ENCODE measurements around the gene PGAP6. TPM values are rescaled to one million over a fixed set of nuclear protein-coding genes. Genes with fewer than 3 reads are reported as not detected.

The PGAP6 gene
- total and polyA plus RNA-seq, 2 of the 8 experiments (the other 6 are each of a cell fraction or from before 2014, with no cell fraction given), result 86.8 to 364 TPM

DNA sequence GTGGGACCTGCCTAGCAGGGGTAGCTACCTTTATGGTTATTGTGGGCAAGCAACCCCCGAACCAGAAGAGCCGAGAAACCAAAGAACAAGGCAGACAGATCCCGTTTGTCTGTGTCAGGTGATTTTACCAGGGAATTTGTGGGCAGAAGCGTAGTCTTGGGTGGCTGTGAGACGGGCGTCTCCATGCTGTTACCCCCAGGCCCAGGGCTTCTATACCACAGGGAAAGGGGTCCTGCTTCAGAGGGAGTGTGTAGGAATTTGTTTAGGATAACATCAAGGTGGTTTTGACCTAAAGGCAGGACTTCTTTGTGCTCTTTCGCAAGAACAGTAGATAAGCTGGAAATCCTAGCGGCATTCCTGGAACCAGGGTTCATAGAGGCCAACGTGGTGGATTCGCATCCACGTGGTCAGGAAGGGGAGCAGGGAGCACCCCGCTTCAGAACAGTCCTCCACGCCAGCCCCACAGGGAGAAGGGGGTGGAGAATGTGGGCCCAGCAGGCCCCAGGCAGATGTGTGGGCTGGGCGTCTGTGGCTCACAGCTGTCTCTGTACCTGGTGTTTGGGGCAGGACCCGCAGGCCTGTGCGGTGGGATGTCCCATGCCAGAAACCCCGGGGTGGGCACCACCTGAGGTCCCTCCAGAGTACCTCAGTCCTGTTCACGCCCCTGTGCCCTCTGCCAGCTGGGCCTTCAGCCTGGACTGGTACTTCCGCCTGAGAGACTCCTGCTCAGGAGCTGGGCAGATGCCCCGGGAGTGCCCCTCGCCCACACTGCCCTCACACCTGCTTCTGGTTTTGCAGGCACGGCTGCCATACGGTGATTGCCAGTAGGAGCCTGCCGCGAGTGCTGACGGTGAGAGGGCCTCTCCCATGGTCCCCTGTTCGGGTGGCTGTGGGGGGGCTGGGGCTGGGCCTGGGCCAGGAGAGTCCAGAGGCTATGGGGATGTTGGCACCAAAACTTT lies 24.0 kb upstream of the PGAP6 start:
- no peak overlapping the region for H4K5ac ChIP-seq (ENCODE audit: insufficient read length, low read depth, low read length)
- no peak for TF ChIP-seq CEBPB (IDR thresholded peaks at IDR 0.05; ENCODE audit: low read depth, low read length)
- TF ChIP-seq BCL11A (IDR thresholded peaks at IDR 0.05; ENCODE audit: low read depth in 2 of 2, low read length in 2 of 2), result no peak
- no peak for TF ChIP-seq TAF7 (optimal IDR thresholded peaks at IDR 0.05; ENCODE audit: borderline replicate concordance, low read depth, low read length)
- no peak for TF ChIP-seq EZH2 (IDR thresholded peaks at IDR 0.05; ENCODE audit: low read depth, low read length, severe bottlenecking)
- TF ChIP-seq RNF2 (IDR thresholded peaks at IDR 0.05; ENCODE audit: borderline replicate concordance, low read depth, low read length, missing control alignments, poor library complexity, severe bottlenecking), result no peak
- no peak for TF ChIP-seq GTF2F1 (IDR thresholded peaks at IDR 0.05; ENCODE audit: borderline replicate concordance, low read depth, low read length)
- TF ChIP-seq KDM1A (IDR thresholded peaks at IDR 0.05; ENCODE audit: borderline replicate concordance, low read length), result no peak
- TF ChIP-seq, protein P1, sequence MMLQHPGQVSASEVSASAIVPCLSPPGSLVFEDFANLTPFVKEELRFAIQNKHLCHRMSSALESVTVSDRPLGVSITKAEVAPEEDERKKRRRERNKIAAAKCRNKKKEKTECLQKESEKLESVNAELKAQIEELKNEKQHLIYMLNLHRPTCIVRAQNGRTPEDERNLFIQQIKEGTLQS (IDR thresholded peaks at IDR 0.05; ENCODE audit: insufficient read depth, low read depth, low read length), result no peak
- no peaks in the 10 kb centered on the region for H4K20me1 ChIP-seq (replicated peaks in 1 of 2; ENCODE audit: control insufficient read depth in 1 of 2, insufficient read depth in 2 of 2, low read length in 2 of 2)
- H2BK20ac ChIP-seq (ENCODE audit: low read length), result no peak overlapping the region
- peak overlapping the region in 1 of 4 experiments; percentile 10; a peak in 1 of 7 replicates for H3K9ac ChIP-seq (replicated peaks in 1 of 4; ENCODE audit: extremely low read depth in 1 of 4, low read depth in 3 of 4, low read length in 3 of 4)
- H3K56ac ChIP-seq (replicated peaks; ENCODE audit: insufficient read length, low read depth, low read length), result no peak overlapping the region
- H3K18ac ChIP-seq (ENCODE audit: extremely low read depth, low read length), result no peak overlapping the region
- H2BK15ac ChIP-seq (ENCODE audit: low read length), result no peak overlapping the region
- FAIRE-seq (no peak), DNase-seq (ENCODE audit: low read depth in 1 of 2, low spot score in 2 of 2) (no peak)
- H3K4me2 ChIP-seq (ENCODE audit: insufficient read depth in 1 of 2, low read depth in 2 of 2, low read length in 2 of 2), result no peak overlapping the region
- no peaks in the 10 kb centered on the region for H3K4me1 ChIP-seq (replicated peaks in 1 of 4; ENCODE audit: control insufficient read depth in 3 of 4, insufficient read depth in 4 of 4, low read length in 3 of 4)
- H3K14ac ChIP-seq (ENCODE audit: insufficient read length), result no peak overlapping the region
- H3K79me1 ChIP-seq (ENCODE audit: low read depth, low read length), result no peaks in the 10 kb centered on the region
- H2AK5ac ChIP-seq (ENCODE audit: low read depth, low read length), result no peak overlapping the region
- no peaks in the 10 kb centered on the region for H3K9me3 ChIP-seq (ENCODE audit: insufficient read depth in 2 of 2, low read depth in 1 of 2, low read length in 1 of 2)
- no peaks in the 10 kb centered on the region; the same call in 1 of the 2 replicates for H3K23me2 ChIP-seq (ENCODE audit: low read depth, low read length)
- no peak overlapping the region for H3K23ac ChIP-seq (ENCODE audit: insufficient read length)
- ChIA-PET POLR2A (ENCODE audit: partially characterized antibody) (interaction anchor here (0.9 to 3.2 kb wide), 6 partner anchors 8 to 137 kb away, joined by 3 to 13 read pairs (median 6); no protein-coding TSS in a partner anchor), CTCF (ENCODE audit: partially characterized antibody) (interaction anchor here (0.8 to 2.9 kb wide), 2 partner anchors 15 to 82 kb away, joined by 3 to 11 read pairs; no protein-coding TSS in a partner anchor)
- no peak overlapping the region for H4K91ac ChIP-seq (replicated peaks; ENCODE audit: insufficient read length, low read length)
- H3K36me3 ChIP-seq (ENCODE audit: control insufficient read depth in 2 of 4, insufficient read depth in 4 of 4, low read length in 3 of 4), result peaks cover 0 to 3% (median under 1%) of the 10 kb centered on the region in 4 experiments; a peak in 1 of 8 replicates
- H4K8ac ChIP-seq (ENCODE audit: extremely low read depth, insufficient read depth, low read length), result no peak overlapping the region
- 89% methylated on average over 27 of the region's 27 CpGs; no CpG with 5 or more reads in 1 of the 2 experiments for WGBS, 2 experiments (ENCODE audit: extremely low coverage in 1 of 2, insufficient coverage in 1 of 2, insufficient read length in 1 of 2, insufficient replicate concordance in 2 of 2, low coverage in 1 of 2, low lambda C conversion rate in 2 of 2, missing lambda C conversion rate in 1 of 2)
- H2BK5ac ChIP-seq (ENCODE audit: low read depth, low read length), result no peak overlapping the region
- no peak overlapping the region for H2BK120ac ChIP-seq (replicated peaks; ENCODE audit: low read depth, low read length)
- H2AFZ ChIP-seq (ENCODE audit: low read length), result no peak overlapping the region
- H2BK12ac ChIP-seq (ENCODE audit: low read depth, low read length), result no peak overlapping the region
- H3K79me2 ChIP-seq (ENCODE audit: control insufficient read depth in 1 of 2, insufficient read depth in 2 of 2, low read length in 2 of 2), result no peaks in the 10 kb centered on the region
- H3K27me3 ChIP-seq (replicated peaks in 1 of 4; ENCODE audit: control insufficient read depth in 3 of 4, extremely low read depth in 1 of 4, insufficient read depth in 3 of 4, low read length in 3 of 4), result no peaks in the 10 kb centered on the region
- H3K27ac ChIP-seq (ENCODE audit: low read depth, low read length), result peak overlapping the region; percentile 10; the same call in 1 of the 2 replicates
- H3K4ac ChIP-seq (replicated peaks; ENCODE audit: insufficient read length, low read depth, low read length), result no peak overlapping the region
- H3K4me3 ChIP-seq (ENCODE audit: extremely low read depth in 1 of 4, insufficient read depth in 2 of 4, low read depth in 3 of 4, low read length in 4 of 4), result no peak overlapping the region

Data from H1 (cell line).